ENCODE data around the gene RASGRF2. TPM values are rescaled to one million over a fixed set of nuclear protein-coding genes. Genes with fewer than 3 reads are reported as not detected.

RASGRF2 gene
- total and polyA plus RNA-seq, 8 donors, result 0.63 to 9.0 (median 4.0) TPM

DNA sequence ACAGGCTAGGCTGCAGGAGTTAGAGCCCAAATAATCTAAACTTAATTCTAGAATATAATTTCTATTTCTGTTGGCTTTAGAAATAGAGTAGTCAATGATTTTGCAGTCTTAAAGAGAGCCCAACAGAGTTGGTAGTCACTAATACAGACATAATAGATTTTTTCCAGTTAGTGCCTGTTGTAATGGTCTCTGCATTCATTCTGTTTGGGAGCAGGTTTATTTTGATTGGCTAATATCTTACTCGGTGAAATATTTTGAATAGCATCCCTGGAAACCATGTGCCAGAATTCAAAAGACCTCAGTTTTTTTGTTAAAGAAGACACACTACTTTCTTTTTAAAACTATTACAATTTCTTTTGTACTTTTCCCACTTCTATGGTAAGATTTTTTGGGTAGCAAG lies 107.2 kb downstream of the RASGRF2 start:
- Histone ChIP-seq H3K27me3 (no peaks in the 10 kb centered on the region), H3K9me3 (peaks cover 0 to 4% (median 2%) of the 10 kb centered on the region in 4 donors), H3K4me1 (no peaks in the 10 kb centered on the region), H3K27ac (no peak overlapping the region), H3K4me3 (no peak overlapping the region), H3K36me3 (no peaks in the 10 kb centered on the region)
- TF ChIP-seq POLR2AphosphoS5 (IDR thresholded peaks at IDR 0.05) (no peak), POLR2A (IDR thresholded peaks at IDR 0.05) (no peak), EP300 (IDR thresholded peaks at IDR 0.05) (no peak)
- TF ChIP-seq, protein P1, sequence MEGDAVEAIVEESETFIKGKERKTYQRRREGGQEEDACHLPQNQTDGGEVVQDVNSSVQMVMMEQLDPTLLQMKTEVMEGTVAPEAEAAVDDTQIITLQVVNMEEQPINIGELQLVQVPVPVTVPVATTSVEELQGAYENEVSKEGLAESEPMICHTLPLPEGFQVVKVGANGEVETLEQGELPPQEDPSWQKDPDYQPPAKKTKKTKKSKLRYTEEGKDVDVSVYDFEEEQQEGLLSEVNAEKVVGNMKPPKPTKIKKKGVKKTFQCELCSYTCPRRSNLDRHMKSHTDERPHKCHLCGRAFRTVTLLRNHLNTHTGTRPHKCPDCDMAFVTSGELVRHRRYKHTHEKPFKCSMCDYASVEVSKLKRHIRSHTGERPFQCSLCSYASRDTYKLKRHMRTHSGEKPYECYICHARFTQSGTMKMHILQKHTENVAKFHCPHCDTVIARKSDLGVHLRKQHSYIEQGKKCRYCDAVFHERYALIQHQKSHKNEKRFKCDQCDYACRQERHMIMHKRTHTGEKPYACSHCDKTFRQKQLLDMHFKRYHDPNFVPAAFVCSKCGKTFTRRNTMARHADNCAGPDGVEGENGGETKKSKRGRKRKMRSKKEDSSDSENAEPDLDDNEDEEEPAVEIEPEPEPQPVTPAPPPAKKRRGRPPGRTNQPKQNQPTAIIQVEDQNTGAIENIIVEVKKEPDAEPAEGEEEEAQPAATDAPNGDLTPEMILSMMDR (IDR thresholded peaks at IDR 0.05), result no peak
- DNase-seq, result no peak
- intact Hi-C loops (cut with DNase I; ENCODE audit: low total_unique reads), result no loop called here
- WGBS, 5 donors, result 59 to 88% (median 80%) methylated on average over 1 of the region's 1 CpG

DNA sequence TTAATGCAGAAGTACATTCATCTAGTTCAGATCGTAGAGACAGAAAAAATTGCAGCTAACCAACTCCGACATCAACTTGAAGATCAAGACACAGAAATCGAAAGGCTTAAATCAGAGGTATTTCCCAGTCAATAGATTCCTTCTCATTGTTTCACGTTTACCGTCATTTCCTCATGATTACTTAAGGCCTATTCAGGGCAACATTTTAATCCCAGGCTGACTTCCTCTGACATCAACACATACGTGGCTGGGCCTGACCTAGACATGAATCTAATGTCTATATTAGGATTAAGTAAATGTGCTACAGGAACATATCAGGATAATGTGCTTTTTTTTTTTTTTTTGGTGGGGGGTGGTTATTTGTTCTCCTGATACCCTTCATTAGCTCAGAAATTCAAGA lies 107.9 kb downstream of the RASGRF2 start:
- H3K27ac ChIP-seq, result peak overlapping the region in 1 of 5 donors; percentile 23
- WGBS, 5 donors, result 69 to 75% (median 72%) methylated on average over 6 of the region's 6 CpGs

DNA sequence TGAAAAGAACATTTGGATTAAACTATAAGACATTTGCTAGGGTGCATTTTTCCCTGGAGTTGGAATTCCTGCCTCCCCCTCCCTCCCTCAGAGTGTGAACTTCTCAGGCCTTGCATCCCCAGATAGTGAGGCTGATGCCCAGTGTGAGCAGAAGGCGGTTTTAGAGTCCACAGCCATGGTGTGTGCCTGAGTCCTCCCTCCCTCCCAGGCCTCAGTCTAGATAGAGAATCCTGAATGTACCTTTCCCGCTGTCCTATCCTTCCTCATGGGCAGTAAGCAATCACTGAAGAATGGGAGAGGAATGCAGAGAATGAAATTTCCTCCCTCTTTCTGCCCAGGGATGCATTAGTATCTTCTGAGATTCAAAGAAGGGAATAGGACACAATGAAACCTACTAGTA lies 108.5 kb downstream of the RASGRF2 start:
- no peak overlapping the region for H3K4me3 ChIP-seq
- H3K27ac ChIP-seq, result peak overlapping the region in 1 of 5 donors; percentile 23
- 82 to 89% (median 84%) methylated on average over 2 of the region's 2 CpGs for WGBS, 5 donors
- H3K36me3 ChIP-seq, result no peaks in the 10 kb centered on the region
- TF ChIP-seq POLR2A (IDR thresholded peaks at IDR 0.05) (no peak), EP300 (IDR thresholded peaks at IDR 0.05) (no peak), POLR2AphosphoS5 (IDR thresholded peaks at IDR 0.05) (no peak)
- TF ChIP-seq, protein P1 (IDR thresholded peaks at IDR 0.05), result no peak
- intact Hi-C loops (cut with DNase I; ENCODE audit: low total_unique reads), result no loop called here
- H3K4me1 ChIP-seq, result no peaks in the 10 kb centered on the region
- no peaks in the 10 kb centered on the region for H3K27me3 ChIP-seq
- H3K9me3 ChIP-seq, result peaks cover 0 to 4% (median 2%) of the 10 kb centered on the region in 4 donors
- DNase-seq, result no peak

More for the DNA sequence above, 107.9 kb downstream of the RASGRF2 start:
- no peak for DNase-seq
- no peak for TF ChIP-seq POLR2AphosphoS5 (IDR thresholded peaks at IDR 0.05)
- no peak for TF ChIP-seq EP300 (IDR thresholded peaks at IDR 0.05)
- TF ChIP-seq, protein P1 (IDR thresholded peaks at IDR 0.05), result no peak
- no peak for TF ChIP-seq POLR2A (IDR thresholded peaks at IDR 0.05)
- Histone ChIP-seq H3K27me3 (no peaks in the 10 kb centered on the region), H3K9me3 (peaks cover 0 to 4% (median 2%) of the 10 kb centered on the region in 4 donors), H3K36me3 (no peaks in the 10 kb centered on the region), H3K4me1 (no peaks in the 10 kb centered on the region), H3K4me3 (no peak overlapping the region)
- intact Hi-C loops (cut with DNase I; ENCODE audit: low total_unique reads), result no loop called here

DNA sequence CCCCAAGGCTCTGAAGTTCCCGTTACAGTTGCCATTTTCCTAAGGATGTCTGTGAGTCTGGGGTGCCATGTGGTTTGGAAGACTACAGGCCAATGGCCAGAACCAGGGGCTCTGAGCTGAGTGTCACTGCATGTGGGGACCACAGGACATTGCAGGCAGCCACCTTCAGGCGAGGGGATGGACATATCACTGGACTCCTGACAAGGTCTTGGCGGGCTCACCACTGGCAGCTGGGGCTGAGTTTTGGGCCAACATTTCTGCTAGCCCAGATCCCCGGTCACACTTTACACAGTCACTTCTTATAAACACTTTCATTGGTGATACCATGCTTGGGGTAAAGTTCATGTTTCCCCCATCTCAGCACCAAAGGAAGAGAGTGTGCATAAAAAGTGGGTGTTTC lies 109.8 kb downstream of the RASGRF2 start:
- no peak overlapping the region for H3K4me3 ChIP-seq
- H3K27me3 ChIP-seq, result no peaks in the 10 kb centered on the region
- no peak overlapping the region for H3K27ac ChIP-seq
- 84 to 93% (median 91%) methylated on average over 3 to 4 of the region's 4 CpGs for WGBS, 5 donors
- H3K4me1 ChIP-seq, result no peaks in the 10 kb centered on the region
- H3K36me3 ChIP-seq, result no peaks in the 10 kb centered on the region
- intact Hi-C loops (cut with DNase I; ENCODE audit: low total_unique reads), result no loop called here
- TF ChIP-seq, protein P1 (IDR thresholded peaks at IDR 0.05), result no peak
- DNase-seq, result no peak
- H3K9me3 ChIP-seq, result no peaks in the 10 kb centered on the region
